ENCODE results near the gene PTPN14.
A peak's percentile ranks its signal among the peaks of the same experiment; 100 is the strongest.

The PTPN14 gene

GRCh38 chr1:214396330-214396729 lies 155.1 kb downstream of the PTPN14 start (continued):
- TF ChIP-seq, protein P1, sequence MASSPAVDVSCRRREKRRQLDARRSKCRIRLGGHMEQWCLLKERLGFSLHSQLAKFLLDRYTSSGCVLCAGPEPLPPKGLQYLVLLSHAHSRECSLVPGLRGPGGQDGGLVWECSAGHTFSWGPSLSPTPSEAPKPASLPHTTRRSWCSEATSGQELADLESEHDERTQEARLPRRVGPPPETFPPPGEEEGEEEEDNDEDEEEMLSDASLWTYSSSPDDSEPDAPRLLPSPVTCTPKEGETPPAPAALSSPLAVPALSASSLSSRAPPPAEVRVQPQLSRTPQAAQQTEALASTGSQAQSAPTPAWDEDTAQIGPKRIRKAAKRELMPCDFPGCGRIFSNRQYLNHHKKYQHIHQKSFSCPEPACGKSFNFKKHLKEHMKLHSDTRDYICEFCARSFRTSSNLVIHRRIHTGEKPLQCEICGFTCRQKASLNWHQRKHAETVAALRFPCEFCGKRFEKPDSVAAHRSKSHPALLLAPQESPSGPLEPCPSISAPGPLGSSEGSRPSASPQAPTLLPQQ (tag by site-specific recombination; IDR thresholded peaks at IDR 0.05): peak; percentile 39; the same call in 1 of the 2 replicates
- TF ChIP-seq FEZF1 (tag by site-specific recombination; IDR thresholded peaks at IDR 0.05) (no peak), ZSCAN4 (tag by site-specific recombination; IDR thresholded peaks at IDR 0.05) (no peak), ZNF132 (tag by site-specific recombination; IDR thresholded peaks at IDR 0.05; ENCODE audit: borderline replicate concordance) (no peak), ZNF394 (tag by site-specific recombination; IDR thresholded peaks at IDR 0.05; ENCODE audit: borderline replicate concordance) (no peak), ZNF18 (tag by site-specific recombination; IDR thresholded peaks at IDR 0.05) (no peak), BCL11B (tag by site-specific recombination; IDR thresholded peaks at IDR 0.05; ENCODE audit: low read depth) (no peak), ZBTB6 (tag by site-specific recombination; IDR thresholded peaks at IDR 0.05) (no peak), ZNF513 (tag by site-specific recombination; IDR thresholded peaks at IDR 0.05) (no peak), ZNF777 (tag by site-specific recombination; IDR thresholded peaks at IDR 0.05; ENCODE audit: borderline replicate concordance) (no peak), ZEB2 (tag by site-specific recombination; IDR thresholded peaks at IDR 0.05) (no peak), ZNF645 (tag by site-specific recombination; IDR thresholded peaks at IDR 0.05) (no peak), SP3 (tag by site-specific recombination; IDR thresholded peaks at IDR 0.05) (no peak), WT1 (tag by site-specific recombination; IDR thresholded peaks at IDR 0.05) (no peak), ZNF658 (tag by site-specific recombination; IDR thresholded peaks at IDR 0.05) (no peak), ZNF48 (tag by site-specific recombination; IDR thresholded peaks at IDR 0.05) (no peak), IKZF3 (tag by site-specific recombination; IDR thresholded peaks at IDR 0.05) (0 out of 2 replicates have a peak, but pooled peaks have one; percentile 32), ELK4 (IDR thresholded peaks at IDR 0.05; ENCODE audit: borderline replicate concordance, low read depth, low read length) (no peak), ZNF544 (tag by site-specific recombination; IDR thresholded peaks at IDR 0.05) (no peak), ZNF169 (tag by site-specific recombination; IDR thresholded peaks at IDR 0.05) (no peak), GLIS2 (tag by site-specific recombination; IDR thresholded peaks at IDR 0.05) (no peak), KLF7 (tag by site-specific recombination; IDR thresholded peaks at IDR 0.05; ENCODE audit: borderline replicate concordance) (no peak)
- TF ChIP-seq, protein P2, sequence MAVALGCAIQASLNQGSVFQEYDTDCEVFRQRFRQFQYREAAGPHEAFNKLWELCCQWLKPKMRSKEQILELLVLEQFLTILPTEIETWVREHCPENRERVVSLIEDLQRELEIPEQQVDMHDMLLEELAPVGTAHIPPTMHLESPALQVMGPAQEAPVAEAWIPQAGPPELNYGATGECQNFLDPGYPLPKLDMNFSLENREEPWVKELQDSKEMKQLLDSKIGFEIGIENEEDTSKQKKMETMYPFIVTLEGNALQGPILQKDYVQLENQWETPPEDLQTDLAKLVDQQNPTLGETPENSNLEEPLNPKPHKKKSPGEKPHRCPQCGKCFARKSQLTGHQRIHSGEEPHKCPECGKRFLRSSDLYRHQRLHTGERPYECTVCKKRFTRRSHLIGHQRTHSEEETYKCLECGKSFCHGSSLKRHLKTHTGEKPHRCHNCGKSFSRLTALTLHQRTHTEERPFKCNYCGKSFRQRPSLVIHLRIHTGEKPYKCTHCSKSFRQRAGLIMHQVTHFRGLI (tag by site-specific recombination; IDR thresholded peaks at IDR 0.05): peak; percentile 70; the same call in 1 of the 2 replicates
- TF ChIP-seq, protein P3, sequence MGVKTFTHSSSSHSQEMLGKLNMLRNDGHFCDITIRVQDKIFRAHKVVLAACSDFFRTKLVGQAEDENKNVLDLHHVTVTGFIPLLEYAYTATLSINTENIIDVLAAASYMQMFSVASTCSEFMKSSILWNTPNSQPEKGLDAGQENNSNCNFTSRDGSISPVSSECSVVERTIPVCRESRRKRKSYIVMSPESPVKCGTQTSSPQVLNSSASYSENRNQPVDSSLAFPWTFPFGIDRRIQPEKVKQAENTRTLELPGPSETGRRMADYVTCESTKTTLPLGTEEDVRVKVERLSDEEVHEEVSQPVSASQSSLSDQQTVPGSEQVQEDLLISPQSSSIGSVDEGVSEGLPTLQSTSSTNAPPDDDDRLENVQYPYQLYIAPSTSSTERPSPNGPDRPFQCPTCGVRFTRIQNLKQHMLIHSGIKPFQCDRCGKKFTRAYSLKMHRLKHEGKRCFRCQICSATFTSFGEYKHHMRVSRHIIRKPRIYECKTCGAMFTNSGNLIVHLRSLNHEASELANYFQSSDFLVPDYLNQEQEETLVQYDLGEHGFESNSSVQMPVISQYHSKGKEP (tag by site-specific recombination; IDR thresholded peaks at IDR 0.05): no peak
- TF ChIP-seq, protein P4, sequence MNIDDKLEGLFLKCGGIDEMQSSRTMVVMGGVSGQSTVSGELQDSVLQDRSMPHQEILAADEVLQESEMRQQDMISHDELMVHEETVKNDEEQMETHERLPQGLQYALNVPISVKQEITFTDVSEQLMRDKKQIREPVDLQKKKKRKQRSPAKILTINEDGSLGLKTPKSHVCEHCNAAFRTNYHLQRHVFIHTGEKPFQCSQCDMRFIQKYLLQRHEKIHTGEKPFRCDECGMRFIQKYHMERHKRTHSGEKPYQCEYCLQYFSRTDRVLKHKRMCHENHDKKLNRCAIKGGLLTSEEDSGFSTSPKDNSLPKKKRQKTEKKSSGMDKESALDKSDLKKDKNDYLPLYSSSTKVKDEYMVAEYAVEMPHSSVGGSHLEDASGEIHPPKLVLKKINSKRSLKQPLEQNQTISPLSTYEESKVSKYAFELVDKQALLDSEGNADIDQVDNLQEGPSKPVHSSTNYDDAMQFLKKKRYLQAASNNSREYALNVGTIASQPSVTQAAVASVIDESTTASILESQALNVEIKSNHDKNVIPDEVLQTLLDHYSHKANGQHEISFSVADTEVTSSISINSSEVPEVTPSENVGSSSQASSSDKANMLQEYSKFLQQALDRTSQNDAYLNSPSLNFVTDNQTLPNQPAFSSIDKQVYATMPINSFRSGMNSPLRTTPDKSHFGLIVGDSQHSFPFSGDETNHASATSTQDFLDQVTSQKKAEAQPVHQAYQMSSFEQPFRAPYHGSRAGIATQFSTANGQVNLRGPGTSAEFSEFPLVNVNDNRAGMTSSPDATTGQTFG (tag by site-specific recombination; IDR thresholded peaks at IDR 0.05; ENCODE audit: borderline replicate concordance): no peak

Measured in HEK293 (cell line).